Measurements from ENCODE around the gene HPS5.

Gene HPS5

DNA sequence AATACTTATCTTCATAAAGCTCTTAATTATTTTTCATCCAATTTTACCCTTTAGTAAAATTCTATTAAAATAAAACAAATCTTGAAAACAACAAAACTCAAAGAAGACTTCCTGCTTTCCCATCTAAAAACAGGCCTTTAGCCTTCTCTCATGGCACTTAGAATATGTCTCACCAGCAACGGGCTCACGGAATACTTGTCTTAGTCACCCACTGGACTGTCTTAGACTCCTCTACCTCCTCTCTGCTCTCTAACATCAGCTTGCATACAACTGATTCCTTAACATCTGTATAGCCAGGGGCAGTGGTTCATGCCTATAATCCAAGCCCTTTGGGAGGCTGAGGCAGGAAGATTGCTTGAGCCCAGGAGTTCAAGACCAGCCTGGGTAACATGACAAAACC, 13.7 kb downstream of the HPS5 start:
- Histone ChIP-seq H3K9me3 (ENCODE audit: control insufficient read depth, low read length) (no peaks in the 10 kb centered on the region), H3K27me3 (ENCODE audit: control insufficient read depth, insufficient read depth, low read length, poor library complexity, severe bottlenecking) (no peaks in the 10 kb centered on the region), H3K27ac (ENCODE audit: insufficient read depth, low read depth, low read length, poor library complexity, severe bottlenecking) (no peak overlapping the region), H3K4me3 (ENCODE audit: insufficient read depth, low read depth, low read length) (no peak overlapping the region), H3K4me1 (ENCODE audit: control insufficient read depth, insufficient read depth, low read length) (no peaks in the 10 kb centered on the region), H3K36me3 (ENCODE audit: control insufficient read depth, insufficient read depth, low read length) (peaks cover 35% of the 10 kb centered on the region)
- 95 to 97% methylated on average over 2 of the region's 2 CpGs for whole genome bisulfite sequencing, 2 experiments

DNA sequence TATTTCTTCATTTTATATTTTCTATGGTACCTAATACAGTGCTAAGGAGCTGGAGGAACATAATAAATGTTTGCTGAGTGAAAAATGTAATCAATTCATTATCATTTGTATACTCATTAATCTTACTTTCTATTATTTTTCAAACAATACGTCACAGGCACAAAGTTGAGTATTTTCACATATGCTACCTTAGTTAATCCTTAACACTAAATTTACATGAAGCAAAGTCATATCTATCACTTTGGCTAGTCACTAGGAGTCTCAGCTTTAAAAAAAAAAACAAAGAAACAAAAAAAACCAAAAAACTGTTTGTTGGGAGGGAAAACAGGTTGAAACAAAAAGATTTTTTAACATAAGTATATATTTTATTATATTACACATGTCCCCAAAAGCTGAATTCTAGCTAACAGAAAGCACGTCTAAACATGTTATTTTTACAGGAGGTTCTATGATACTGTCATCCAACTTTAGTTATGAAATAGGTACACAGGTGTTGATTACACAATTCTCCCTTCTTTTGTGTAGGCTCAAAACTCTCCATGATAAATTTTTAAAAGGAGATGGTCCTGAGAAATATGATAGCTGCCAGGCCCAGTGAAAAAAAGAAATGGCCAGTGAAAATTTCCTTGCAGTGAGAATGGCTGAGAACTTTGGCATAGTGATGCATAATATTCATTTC, 14.3 kb downstream of the HPS5 start:
- Histone ChIP-seq H3K27ac (ENCODE audit: insufficient read depth, low read depth, low read length, poor library complexity, severe bottlenecking) (no peak overlapping the region), H3K36me3 (ENCODE audit: control insufficient read depth, insufficient read depth, low read length) (peaks cover 35% of the 10 kb centered on the region)
- 100% methylated on average over 1 to 2 of the region's 2 CpGs for WGBS, 2 experiments

DNA sequence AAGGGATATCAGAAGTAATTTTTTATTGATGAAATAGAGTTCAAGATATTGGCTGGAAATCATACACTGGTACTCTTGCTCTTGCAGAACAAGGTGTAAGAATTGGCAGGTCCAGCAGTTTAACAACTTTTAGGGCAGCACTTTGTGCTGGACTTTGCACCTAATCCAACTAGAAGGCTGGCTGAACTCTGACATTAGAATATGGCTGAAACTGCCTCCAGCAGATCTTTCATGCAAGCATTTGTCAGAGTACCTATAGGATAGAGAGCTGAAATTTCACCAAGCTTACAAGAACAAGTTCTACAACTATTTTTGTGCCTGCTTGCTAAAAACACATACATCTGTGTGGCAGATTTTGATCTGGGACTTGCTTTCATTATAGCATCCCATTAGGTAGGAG, 17.2 kb downstream of the HPS5 start:
- H3K9me3 ChIP-seq (ENCODE audit: control insufficient read depth, low read length): no peaks in the 10 kb centered on the region
- no peak overlapping the region for H3K4me3 ChIP-seq (ENCODE audit: insufficient read depth, low read depth, low read length)
- no peak overlapping the region for H3K27ac ChIP-seq (ENCODE audit: insufficient read depth, low read depth, low read length, poor library complexity, severe bottlenecking)
- H3K27me3 ChIP-seq (ENCODE audit: control insufficient read depth, insufficient read depth, low read length, poor library complexity, severe bottlenecking): no peaks in the 10 kb centered on the region
- H3K4me1 ChIP-seq (ENCODE audit: control insufficient read depth, insufficient read depth, low read length): no peaks in the 10 kb centered on the region
- peaks cover 22% of the 10 kb centered on the region for H3K36me3 ChIP-seq (ENCODE audit: control insufficient read depth, insufficient read depth, low read length)

More for the DNA sequence above, 14.3 kb downstream of the HPS5 start:
- Histone ChIP-seq H3K4me1 (ENCODE audit: control insufficient read depth, insufficient read depth, low read length) (no peaks in the 10 kb centered on the region), H3K4me3 (ENCODE audit: insufficient read depth, low read depth, low read length) (no peak overlapping the region), H3K9me3 (ENCODE audit: control insufficient read depth, low read length) (no peaks in the 10 kb centered on the region), H3K27me3 (ENCODE audit: control insufficient read depth, insufficient read depth, low read length, poor library complexity, severe bottlenecking) (no peaks in the 10 kb centered on the region)

DNA sequence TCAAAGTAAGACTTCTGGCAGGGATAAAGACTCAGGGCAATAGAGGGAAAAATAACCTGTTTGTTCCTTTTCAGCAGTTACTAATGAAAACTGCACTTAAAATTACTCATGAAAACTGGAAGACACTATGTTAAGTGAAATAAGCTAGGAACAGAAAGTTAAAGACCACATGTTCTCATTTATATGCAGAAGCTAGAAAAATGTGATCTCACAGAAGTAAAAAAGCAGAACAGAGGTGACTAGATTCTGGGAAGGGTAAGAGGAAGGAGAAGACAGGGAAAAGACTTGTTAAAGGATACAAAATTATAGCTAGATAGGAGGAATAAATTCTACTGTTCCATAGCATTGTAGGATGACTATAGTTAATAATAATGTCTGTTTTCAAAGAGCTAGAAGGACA, 22.2 kb downstream of the HPS5 start:
- Histone ChIP-seq H3K27me3 (ENCODE audit: control insufficient read depth, insufficient read depth, low read length, poor library complexity, severe bottlenecking) (no peaks in the 10 kb centered on the region), H3K36me3 (ENCODE audit: control insufficient read depth, insufficient read depth, low read length) (peaks cover 21% of the 10 kb centered on the region), H3K4me3 (ENCODE audit: insufficient read depth, low read depth, low read length) (no peak overlapping the region), H3K9me3 (ENCODE audit: control insufficient read depth, low read length) (no peaks in the 10 kb centered on the region), H3K4me1 (ENCODE audit: control insufficient read depth, insufficient read depth, low read length) (no peaks in the 10 kb centered on the region), H3K27ac (ENCODE audit: insufficient read depth, low read depth, low read length, poor library complexity, severe bottlenecking) (no peak overlapping the region)

DNA sequence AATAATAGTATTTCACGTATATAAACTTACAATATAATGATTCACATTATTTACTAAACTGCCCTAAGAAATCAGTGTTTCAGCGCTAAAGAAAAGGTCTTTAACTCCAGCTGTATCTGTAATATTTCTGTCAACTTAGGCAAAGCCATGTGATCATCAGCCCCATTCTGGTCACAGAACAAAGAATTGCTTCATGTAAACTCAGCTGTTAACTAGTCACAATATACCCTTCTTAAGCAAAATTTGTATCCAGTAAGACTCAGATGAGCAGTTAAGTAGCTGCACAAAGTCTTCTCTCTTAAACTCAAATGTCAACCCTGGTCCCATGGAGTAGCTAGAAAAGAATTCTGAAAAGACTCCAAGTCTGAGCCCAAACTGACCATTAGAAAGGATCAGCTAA, 26.6 kb downstream of the HPS5 start:
- Histone ChIP-seq H3K27me3 (ENCODE audit: control insufficient read depth, insufficient read depth, low read length, poor library complexity, severe bottlenecking) (no peaks in the 10 kb centered on the region), H3K9me3 (ENCODE audit: control insufficient read depth, low read length) (no peaks in the 10 kb centered on the region), H3K27ac (ENCODE audit: insufficient read depth, low read depth, low read length, poor library complexity, severe bottlenecking) (no peak overlapping the region), H3K4me1 (ENCODE audit: control insufficient read depth, insufficient read depth, low read length) (no peaks in the 10 kb centered on the region), H3K4me3 (ENCODE audit: insufficient read depth, low read depth, low read length) (no peak overlapping the region), H3K36me3 (ENCODE audit: control insufficient read depth, insufficient read depth, low read length) (peaks cover 37% of the 10 kb centered on the region)
- 97 to 98% methylated on average over 2 of the region's 2 CpGs for WGBS, 2 experiments

DNA sequence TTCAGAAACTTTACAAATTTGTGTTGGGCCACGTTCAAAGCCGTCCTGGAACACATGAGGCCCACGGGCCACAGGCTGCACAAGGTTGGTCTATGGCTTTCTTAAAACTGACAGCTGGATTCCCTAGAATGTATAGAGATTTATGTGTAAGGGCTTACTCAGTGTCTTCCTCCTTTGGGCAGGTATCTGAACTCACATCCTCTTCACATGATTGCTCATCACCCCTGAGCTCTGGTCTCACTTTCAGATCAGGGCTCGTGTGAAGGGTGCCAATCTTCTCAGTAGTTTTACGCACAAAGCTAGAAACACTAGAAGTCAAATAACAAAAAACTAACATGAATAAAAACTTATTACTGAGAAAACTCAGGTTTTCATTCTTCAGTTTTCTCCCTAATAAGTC, 27.1 kb downstream of the HPS5 start:
- Histone ChIP-seq H3K4me1 (ENCODE audit: control insufficient read depth, insufficient read depth, low read length) (no peaks in the 10 kb centered on the region), H3K4me3 (ENCODE audit: insufficient read depth, low read depth, low read length) (no peak overlapping the region), H3K36me3 (ENCODE audit: control insufficient read depth, insufficient read depth, low read length) (peaks cover 37% of the 10 kb centered on the region), H3K27me3 (ENCODE audit: control insufficient read depth, insufficient read depth, low read length, poor library complexity, severe bottlenecking) (no peaks in the 10 kb centered on the region), H3K27ac (ENCODE audit: insufficient read depth, low read depth, low read length, poor library complexity, severe bottlenecking) (no peak overlapping the region), H3K9me3 (ENCODE audit: control insufficient read depth, low read length) (no peaks in the 10 kb centered on the region)
- 95 to 98% methylated on average over 5 of the region's 5 CpGs for WGBS, 2 experiments

DNA sequence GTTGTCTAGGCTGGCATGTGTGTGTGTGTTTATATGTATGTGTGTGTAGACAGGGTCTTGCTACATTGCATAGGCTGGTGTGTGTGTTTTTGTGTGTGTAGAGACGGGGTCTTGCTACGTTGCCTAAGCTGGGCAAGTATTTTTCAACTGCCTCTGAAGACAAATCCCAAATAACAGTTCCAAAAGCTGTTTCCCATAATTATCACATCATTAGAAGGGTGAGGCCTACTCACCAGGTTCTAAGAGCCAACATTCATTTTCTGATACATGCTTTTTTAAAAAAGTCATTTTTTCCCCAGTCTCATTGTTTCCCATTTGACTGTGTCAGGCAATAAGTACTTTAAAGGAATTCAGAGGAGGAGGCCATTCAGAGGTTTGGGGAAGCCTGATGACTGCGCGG, 33.0 kb downstream of the HPS5 start:
- Histone ChIP-seq H3K27me3 (ENCODE audit: control insufficient read depth, insufficient read depth, low read length, poor library complexity, severe bottlenecking) (no peaks in the 10 kb centered on the region), H3K27ac (ENCODE audit: insufficient read depth, low read depth, low read length, poor library complexity, severe bottlenecking) (no peak overlapping the region), H3K4me3 (ENCODE audit: insufficient read depth, low read depth, low read length) (no peak overlapping the region), H3K36me3 (ENCODE audit: control insufficient read depth, insufficient read depth, low read length) (peaks cover 37% of the 10 kb centered on the region), H3K9me3 (ENCODE audit: control insufficient read depth, low read length) (no peaks in the 10 kb centered on the region), H3K4me1 (ENCODE audit: control insufficient read depth, insufficient read depth, low read length) (no peaks in the 10 kb centered on the region)
- 96% methylated on average over 4 of the region's 4 CpGs for WGBS, 2 experiments

DNA sequence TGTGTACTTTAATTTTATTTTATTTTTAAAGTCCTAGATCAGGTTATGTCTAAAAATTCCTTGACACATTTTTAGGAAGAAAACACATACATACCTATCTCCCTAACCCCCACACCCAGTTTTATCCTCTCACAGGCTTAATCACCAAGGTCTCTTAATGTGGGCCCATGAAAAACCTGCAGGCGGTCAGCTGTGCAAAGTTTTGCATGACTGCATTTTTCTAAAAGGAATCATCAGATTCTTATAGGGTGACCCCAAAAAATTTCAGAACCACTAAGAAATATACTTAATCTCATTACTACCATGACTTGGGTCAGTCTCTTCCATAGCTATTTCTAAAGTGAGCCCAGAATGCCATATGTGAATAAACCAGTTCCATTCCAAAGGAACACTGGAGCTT, 36.1 kb downstream of the HPS5 start:
- Histone ChIP-seq H3K9me3 (ENCODE audit: control insufficient read depth, low read length) (no peaks in the 10 kb centered on the region), H3K4me3 (ENCODE audit: insufficient read depth, low read depth, low read length) (no peak overlapping the region), H3K27ac (ENCODE audit: insufficient read depth, low read depth, low read length, poor library complexity, severe bottlenecking) (no peak overlapping the region), H3K36me3 (ENCODE audit: control insufficient read depth, insufficient read depth, low read length) (peaks cover 38% of the 10 kb centered on the region), H3K27me3 (ENCODE audit: control insufficient read depth, insufficient read depth, low read length, poor library complexity, severe bottlenecking) (no peaks in the 10 kb centered on the region), H3K4me1 (ENCODE audit: control insufficient read depth, insufficient read depth, low read length) (no peaks in the 10 kb centered on the region)
- WGBS, 2 experiments: 89 to 98% methylated on average over 1 of the region's 1 CpG

DNA sequence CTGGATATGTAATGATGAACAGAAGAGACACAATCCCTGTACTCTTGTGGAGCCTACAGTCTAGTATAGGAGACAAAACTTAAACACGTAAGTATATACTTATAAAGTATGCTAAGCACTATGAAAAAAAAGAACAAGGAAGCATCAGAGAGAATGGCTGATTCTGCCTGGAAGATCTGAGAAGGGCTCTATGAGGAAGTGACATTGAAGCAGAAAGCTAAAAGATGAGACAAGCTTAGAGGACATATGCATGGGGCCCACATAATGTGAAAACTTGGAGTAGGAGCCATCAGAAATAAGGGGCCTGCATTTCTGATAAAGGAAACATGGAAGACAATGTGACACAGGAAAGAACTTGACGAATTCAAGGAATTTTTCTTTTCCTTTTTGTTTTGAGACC, 39.3 kb downstream of the HPS5 start:
- Histone ChIP-seq H3K27ac (ENCODE audit: insufficient read depth, low read depth, low read length, poor library complexity, severe bottlenecking) (no peak overlapping the region), H3K9me3 (ENCODE audit: control insufficient read depth, low read length) (no peaks in the 10 kb centered on the region), H3K27me3 (ENCODE audit: control insufficient read depth, insufficient read depth, low read length, poor library complexity, severe bottlenecking) (no peaks in the 10 kb centered on the region), H3K36me3 (ENCODE audit: control insufficient read depth, insufficient read depth, low read length) (peaks cover 43% of the 10 kb centered on the region), H3K4me3 (ENCODE audit: insufficient read depth, low read depth, low read length) (no peak overlapping the region), H3K4me1 (ENCODE audit: control insufficient read depth, insufficient read depth, low read length) (no peaks in the 10 kb centered on the region)
- 94 to 95% methylated on average over 1 to 2 of the region's 2 CpGs for WGBS, 2 experiments

DNA sequence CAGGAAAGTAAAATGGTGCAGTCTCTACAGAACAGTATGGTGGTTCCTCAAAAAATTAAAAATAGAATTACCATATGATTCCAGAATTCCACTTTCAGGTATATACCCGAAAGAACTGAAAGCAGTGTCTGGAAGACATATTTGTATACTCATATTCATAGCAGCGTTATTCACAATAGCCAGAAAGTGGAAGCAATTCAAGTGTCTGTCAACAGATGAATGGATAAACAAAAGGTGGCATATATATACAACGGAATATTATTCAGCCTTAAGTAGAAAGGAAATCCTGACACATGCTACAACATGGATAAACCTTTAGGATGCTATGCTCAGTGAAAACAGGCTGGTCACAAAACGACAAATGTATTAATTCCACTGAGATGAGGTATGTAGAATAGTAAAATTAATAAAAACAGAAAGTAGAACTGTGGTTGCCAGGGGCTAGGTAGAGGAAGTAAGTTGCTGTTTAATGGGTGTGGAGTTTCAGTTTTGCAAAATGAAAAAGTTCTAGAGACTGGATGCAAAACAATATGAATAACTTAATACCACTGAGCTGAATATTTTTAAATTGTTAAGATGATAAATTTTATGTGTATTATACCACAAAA, 41.4 kb downstream of the HPS5 start:
- Histone ChIP-seq H3K27ac (ENCODE audit: insufficient read depth, low read depth, low read length, poor library complexity, severe bottlenecking) (no peak overlapping the region), H3K36me3 (ENCODE audit: control insufficient read depth, insufficient read depth, low read length) (peaks cover 28% of the 10 kb centered on the region), H3K4me3 (ENCODE audit: insufficient read depth, low read depth, low read length) (no peak overlapping the region), H3K9me3 (ENCODE audit: control insufficient read depth, low read length) (no peaks in the 10 kb centered on the region), H3K27me3 (ENCODE audit: control insufficient read depth, insufficient read depth, low read length, poor library complexity, severe bottlenecking) (no peaks in the 10 kb centered on the region), H3K4me1 (ENCODE audit: control insufficient read depth, insufficient read depth, low read length) (no peaks in the 10 kb centered on the region)
- 88 to 96% methylated on average over 4 of the region's 4 CpGs for WGBS, 2 experiments

Measured in ectodermal cell (in vitro differentiated cells).